SK-N-SH (cell line): ENCODE measurements around the gene TBX19.

ENCODE experiments used
- CTCF ChIP-seq: fragments of 200-600 bp; sonication (generic); IDR thresholded peaks from 2 replicates; pipeline ENCODE4 v1.6.1; 2017; ENCODE audit warnings: antibody characterized with exemption, mild to moderate bottlenecking, moderate library complexity
- ELF1 ChIP-seq: IDR thresholded peaks from 2 replicates; pipeline ENCODE4 v1.4.0; 2012
- EP300 ChIP-seq, 2 experiments: IDR thresholded peaks; 2 replicates each; pipeline versions ENCODE4 v1.4.0 to v1.6.1; 2012; ENCODE audit warnings: borderline replicate concordance in 1 of 2, low read depth in 1 of 2, low read length in 1 of 2
- EZH2phosphoT487 ChIP-seq: fragments of 200-600 bp; sonication (generic); IDR thresholded peaks from 2 replicates; pipeline ENCODE4 v1.6.1; 2017; ENCODE audit warnings: low read depth, mixed run types, mild to moderate bottlenecking, antibody characterized with exemption, moderate library complexity, borderline replicate concordance
- FOSL2 ChIP-seq: IDR thresholded peaks from 2 replicates; pipeline ENCODE4 v1.4.0; 2012; ENCODE audit warnings: low read depth, mild to moderate bottlenecking, moderate library complexity, borderline replicate concordance
- JUND ChIP-seq: IDR thresholded peaks from 2 replicates; pipeline ENCODE4 v1.4.0; 2012
- MAX ChIP-seq: IDR thresholded peaks from 2 replicates; pipeline ENCODE4 v1.4.0; 2012; ENCODE audit warnings: low read depth
- MEF2A ChIP-seq: IDR thresholded peaks from 2 replicates; pipeline ENCODE4 v1.4.0; 2012; ENCODE audit warnings: low read depth, borderline replicate concordance
- POLR2AphosphoS5 ChIP-seq: IDR thresholded peaks from 2 replicates; pipeline ENCODE4 v1.6.1; 2012; ENCODE audit warnings: low read depth, low read length
- REST ChIP-seq: IDR thresholded peaks from 2 replicates; pipeline ENCODE4 v1.6.1; 2012; ENCODE audit warnings: mild to moderate bottlenecking, low read depth, low read length, moderate library complexity
- RFX5 ChIP-seq: IDR thresholded peaks from 2 replicates; pipeline ENCODE4 v1.6.1; 2012; ENCODE audit warnings: mild to moderate bottlenecking, improper control_type of control experiment, low read length
- TAF1 ChIP-seq: IDR thresholded peaks from 2 replicates; pipeline ENCODE4 v1.6.1; 2012; ENCODE audit warnings: low read depth, mild to moderate bottlenecking, low read length, moderate library complexity, borderline replicate concordance
- YY1 ChIP-seq: IDR thresholded peaks from 2 replicates; pipeline ENCODE4 v1.4.0; 2012; ENCODE audit warnings: low read depth, mild to moderate bottlenecking
- TF ChIP-seq, protein P1 (sequence below): fragments of 150-350 bp; IDR thresholded peaks from 2 replicates; pipeline ENCODE4 v1.6.1; 2017; ENCODE audit warnings: antibody characterized with exemption, low read length, low read depth, borderline replicate concordance

DNA sequence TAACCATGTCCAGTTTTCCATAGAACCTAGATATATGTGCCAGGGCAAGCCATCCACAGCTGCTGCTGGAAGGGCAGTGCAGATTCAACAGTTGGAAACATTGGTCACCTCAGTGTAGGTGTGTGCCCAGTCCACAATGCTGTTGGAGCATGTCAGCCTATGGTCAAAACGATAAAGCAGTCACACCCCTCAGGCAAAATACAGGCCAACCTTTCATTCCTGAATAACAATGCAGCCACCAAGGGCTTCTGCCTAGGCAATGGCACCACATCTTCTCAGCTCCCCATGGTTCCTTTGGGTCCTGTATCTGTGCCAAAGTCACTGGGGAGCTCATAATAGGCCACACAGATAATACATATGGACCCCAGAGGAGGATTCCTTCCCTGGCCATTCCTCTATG, 15.1 kb upstream of the TBX19 start:
- no peak for TF ChIP-seq POLR2AphosphoS5
- TF ChIP-seq CTCF, result no peak
- TF ChIP-seq RFX5, result no peak
- no peak for TF ChIP-seq MAX
- no peak for TF ChIP-seq FOSL2
- TF ChIP-seq, protein P1, sequence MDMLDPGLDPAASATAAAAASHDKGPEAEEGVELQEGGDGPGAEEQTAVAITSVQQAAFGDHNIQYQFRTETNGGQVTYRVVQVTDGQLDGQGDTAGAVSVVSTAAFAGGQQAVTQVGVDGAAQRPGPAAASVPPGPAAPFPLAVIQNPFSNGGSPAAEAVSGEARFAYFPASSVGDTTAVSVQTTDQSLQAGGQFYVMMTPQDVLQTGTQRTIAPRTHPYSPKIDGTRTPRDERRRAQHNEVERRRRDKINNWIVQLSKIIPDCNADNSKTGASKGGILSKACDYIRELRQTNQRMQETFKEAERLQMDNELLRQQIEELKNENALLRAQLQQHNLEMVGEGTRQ, result no peak
- no peak for TF ChIP-seq TAF1
- no peak for TF ChIP-seq REST
- TF ChIP-seq EP300 (IDR thresholded peaks at IDR 0.05; ENCODE audit: borderline replicate concordance in 1 of 2, low read depth in 1 of 2, low read length in 1 of 2), result no peak
- no peak for TF ChIP-seq ELF1
- TF ChIP-seq MEF2A, result no peak
- no peak for TF ChIP-seq EZH2phosphoT487
- no peak for TF ChIP-seq JUND
- no peak for TF ChIP-seq YY1
